Measurements from ENCODE around the gene SMAD9. TPM values are rescaled to one million over a fixed set of nuclear protein-coding genes. Genes with fewer than 3 reads are reported as not detected.

Gene SMAD9
- 3.8 TPM for polyA plus RNA-seq (2013, experiment 1 of 2; ENCODE audit: insufficient read length)
- polyA plus RNA-seq (2013, experiment 2 of 2; ENCODE audit: insufficient read length) = 5.7 TPM

GRCh38 chr13:36919833-36920615 is at the start of gene SMAD9:
Gene SMAD9 (minus strand): TSS chr13:36920238. CDS start chr13:36879689, 40,549 bp downstream.
- DNase-seq = peak; percentile 68

DNA sequence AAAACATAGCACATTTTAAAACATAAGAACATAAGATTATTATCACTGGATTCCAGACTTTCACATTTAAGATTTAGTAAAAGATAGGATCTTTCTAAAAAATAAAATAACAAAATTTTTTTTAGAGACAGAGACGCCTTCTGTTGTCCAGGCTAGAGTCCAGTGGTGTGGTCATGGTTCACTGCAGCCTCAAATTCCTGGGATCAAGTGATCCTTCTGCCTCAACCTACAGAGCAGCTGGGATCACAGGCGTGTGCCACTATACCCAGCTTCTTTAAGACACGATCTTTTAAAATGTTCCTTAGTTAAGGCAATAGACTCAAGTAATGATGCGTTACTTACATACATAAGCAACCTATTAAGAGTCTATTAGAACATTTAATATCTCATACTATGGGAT is 46.4 kb upstream of the SMAD9 start:
- no peak for DNase-seq

DNA sequence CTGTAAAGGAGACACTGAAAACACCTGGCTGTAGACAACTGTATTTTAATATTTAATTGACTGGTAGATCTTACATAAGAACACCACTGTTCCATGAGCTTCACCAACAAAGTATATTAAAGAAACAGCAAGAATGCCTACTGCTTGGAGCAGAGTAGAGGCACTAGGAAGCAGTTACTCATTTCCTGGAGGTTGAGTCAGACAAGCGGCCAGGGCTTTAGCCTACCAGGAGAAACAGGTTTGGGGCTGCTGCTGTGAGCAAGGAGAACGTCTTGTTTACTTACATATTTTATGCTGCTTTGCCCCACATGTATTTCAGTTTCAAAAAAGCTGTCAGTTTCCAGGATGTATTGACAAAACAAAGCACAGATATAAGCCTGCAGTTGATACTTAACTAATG is 45.7 kb upstream of the SMAD9 start:
- DNase-seq = peak; percentile 82

DNA sequence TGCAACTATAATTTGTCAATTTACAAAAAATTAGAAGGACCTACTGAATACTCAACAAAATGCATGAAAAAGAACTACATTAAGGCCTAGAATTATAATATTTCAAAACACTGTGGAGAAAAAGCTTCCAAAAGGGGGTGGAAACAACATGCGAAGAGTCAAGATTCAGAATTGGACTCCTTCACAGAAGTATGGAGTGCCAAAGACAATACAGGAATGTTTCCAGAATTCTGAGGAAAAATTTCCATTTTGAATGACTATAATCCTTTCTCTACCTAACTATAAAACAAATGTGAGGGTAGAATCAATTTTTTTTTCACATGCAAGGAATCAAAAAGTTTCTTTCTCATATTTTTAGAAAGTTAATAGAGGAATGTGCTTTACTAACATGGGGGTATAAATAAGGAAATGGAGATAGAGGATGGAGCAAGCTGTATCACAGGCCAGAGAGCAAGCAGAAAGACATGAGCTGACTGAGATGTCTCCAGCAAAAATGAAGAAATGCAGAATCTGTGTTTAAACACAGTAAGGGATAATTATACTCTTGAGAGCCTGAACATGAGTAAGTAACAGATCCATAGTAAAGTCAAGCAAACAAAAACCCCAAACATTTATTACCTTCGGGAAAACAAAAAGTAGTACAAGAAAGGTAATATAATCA is 39.5 kb upstream of the SMAD9 start:
- no peak for DNase-seq

GRCh38 chr13:36954542-36954941 is 34.5 kb upstream of the SMAD9 start:
- DNase-seq = no peak

- no peak for DNase-seq
Measured at GRCh38 chr13:36950920-36951319, 30.9 kb upstream of the SMAD9 start.

DNA sequence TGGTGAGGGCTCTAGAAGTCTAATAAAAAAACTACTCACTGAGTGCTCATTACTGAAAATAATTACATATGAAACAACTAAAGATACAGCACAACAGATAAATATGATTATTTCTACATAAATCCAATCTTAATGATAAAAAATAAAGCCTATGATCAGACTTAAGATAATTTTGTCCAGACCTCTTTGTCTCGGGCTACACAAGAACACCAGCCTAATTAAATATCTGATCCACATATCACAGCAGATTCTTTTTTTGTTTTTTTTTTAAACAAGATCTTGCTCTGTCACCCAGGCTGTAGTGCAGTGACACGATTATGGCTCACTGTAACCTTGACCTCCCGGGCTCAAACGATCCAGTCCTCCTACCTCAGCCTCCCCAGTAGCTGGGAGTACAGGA is 30.3 kb upstream of the SMAD9 start:
- no peak for DNase-seq

DNA sequence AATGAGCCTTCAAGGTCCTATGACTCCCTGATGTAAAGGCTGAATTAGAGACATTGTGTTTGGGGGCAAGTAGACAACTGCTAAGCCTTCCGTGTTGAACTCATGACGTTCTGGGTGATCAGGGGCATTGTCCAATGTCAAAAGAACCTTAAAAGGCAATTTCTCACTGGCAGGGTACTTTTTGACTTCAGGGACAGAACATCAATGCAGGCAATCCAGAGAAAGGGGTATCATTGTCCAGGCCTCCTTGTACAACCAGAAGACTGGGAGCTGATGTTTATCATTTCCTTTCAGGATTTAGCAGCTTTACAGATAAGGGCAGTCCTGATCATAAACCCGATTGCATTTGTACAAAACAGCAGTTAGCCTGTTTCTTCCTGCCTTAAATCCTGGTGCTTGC is 25.0 kb upstream of the SMAD9 start:
- no peak for DNase-seq

GRCh38 chr13:36925603-36926002 is 5.6 kb upstream of the SMAD9 start:
- no peak for DNase-seq

GRCh38 chr13:36924001-36924400 is 4.0 kb upstream of the SMAD9 start:
- no peak for DNase-seq

DNA sequence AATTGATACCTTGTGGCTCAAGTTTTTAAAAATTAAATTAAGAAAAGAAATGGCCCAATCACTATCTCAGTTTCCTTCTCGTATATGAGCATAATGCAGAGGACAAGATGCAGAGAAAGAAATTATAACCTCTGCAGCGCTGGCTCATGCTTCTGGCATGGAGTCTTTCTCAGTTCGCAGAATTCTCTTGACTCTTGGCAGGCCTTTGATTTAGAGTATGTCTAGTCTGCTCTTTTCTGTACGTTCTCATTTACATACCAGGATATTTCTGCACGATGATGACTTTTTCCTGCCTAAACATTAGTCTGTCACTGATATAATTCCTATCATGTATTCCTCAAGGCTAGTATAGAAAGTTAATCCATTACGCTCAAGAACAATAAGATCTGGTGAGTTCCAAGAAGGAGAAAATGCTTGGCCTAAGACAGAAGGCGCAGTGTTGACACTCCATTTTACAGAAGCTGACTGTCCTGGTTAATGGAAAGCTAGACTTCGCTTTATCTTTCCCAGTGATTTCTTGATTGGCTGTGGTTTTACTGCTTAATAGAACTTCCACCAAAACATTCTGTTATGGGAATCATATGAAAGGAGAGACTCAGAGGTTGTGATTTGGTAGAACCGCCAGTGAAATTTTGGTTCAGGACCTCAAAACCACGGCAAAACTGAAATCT is 1.7 kb upstream of the SMAD9 start:
- DNase-seq = no peak

- DNase-seq = no peak
Measured at GRCh38 chr13:36920616-36921185, 663 bp upstream of the SMAD9 start.

DNA sequence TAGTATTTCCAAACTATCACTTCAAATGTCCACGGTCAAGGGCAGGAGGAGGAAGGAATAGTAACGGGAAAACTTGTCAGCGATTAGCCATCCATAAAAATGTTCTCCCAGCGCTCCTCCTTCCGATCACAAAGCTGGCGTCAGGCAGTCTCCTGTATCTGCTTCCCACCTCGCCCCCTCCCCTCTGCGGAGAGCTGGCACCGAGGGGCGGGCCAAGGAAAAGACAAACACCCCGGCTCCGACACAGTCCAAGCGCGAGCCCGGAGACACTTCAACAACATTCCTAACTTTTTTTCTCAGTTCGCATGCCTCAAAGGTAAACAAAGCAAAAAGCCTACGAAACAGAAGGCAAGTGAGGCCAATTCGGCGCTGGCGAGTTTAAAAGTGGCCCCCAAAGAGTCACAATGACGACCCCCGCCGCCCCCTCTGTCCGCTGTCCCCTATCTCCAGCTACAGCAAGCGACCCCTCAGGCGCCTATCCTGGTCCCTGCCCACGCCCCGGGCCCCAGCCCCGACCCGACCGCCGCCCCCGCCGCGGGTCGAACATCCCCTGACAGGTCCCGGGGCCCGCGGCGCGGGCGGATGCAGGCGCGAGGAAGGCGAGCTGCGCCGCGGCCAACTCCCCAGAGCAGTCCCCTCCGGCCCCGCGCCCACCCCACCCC is 736 bp downstream of the SMAD9 start:
- DNase-seq = peak; percentile 53

- DNase-seq = peak; percentile 65
Measured at GRCh38 chr13:36918246-36919131, 1.5 kb downstream of the SMAD9 start.

GRCh38 chr13:36917311-36917710 is 2.7 kb downstream of the SMAD9 start:
- peak; percentile 12 for DNase-seq

- DNase-seq = no peak
Measured at GRCh38 chr13:36915896-36916640, 4.0 kb downstream of the SMAD9 start.

- DNase-seq = no peak
Measured at GRCh38 chr13:36915106-36915505, 4.9 kb downstream of the SMAD9 start.

DNA sequence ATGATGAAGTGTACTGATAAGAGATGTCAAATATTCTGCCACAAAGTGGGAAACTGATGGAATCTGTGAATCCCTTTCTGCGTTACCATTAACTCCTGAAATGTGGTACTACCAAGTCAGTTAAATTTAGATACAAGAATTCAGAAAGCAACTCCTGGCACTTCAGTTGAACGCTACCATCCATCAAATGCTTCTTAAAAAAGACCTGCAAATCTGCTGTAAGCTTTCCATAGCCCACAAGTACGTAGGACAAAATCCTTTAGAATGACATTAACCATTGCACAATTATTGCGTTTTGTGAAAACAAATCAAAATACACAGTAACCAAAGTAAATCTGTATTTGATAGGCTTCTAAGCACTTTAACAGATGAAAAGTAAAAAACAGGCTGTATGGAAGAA is 5.4 kb downstream of the SMAD9 start:
- no peak for DNase-seq

DNA sequence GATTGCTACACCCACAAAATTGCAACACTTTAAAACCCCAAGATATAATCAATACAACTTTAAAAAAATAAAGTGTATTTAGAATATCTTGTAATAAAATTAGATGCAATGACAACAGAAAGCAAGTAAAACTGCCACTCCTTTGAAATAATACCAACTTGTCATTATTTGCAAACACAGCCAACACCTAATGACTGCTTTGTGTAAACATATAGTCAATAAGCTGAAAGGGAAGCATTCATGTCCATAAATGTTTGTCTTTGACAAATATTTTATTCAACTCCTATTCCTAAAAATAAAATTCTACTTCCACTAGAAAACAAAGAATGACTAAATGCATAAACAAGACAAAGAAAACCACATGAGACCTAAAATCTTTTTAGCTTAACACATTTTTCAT is 6.6 kb downstream of the SMAD9 start:
- DNase-seq = no peak

GRCh38 chr13:36912973-36913372 is 7.1 kb downstream of the SMAD9 start:
- DNase-seq = no peak

GRCh38 chr13:36912369-36912768 is 7.7 kb downstream of the SMAD9 start:
- no peak for DNase-seq

All from fibroblast of skin of back (primary cell).